GM21737 (cell line): ENCODE results near the gene BLTP3B.
A peak's percentile ranks its signal among the peaks of the same experiment; 100 is the strongest.

Experiments
- ATAC-seq: cut with Tn5 transposase; IDR thresholded peaks from one replicate; pipeline ENCODE4 v1.9.1; 2021; ENCODE audit warnings: mild to moderate bottlenecking, moderate library complexity; ENCODE audit not compliant: unreplicated experiment

Gene BLTP3B

GRCh38 chr12:100164153-100164704 is 21.6 kb upstream of the BLTP3B start:
- ATAC-seq, result no peak

- ATAC-seq, result peak; percentile 100
Observed at GRCh38 chr12:100163416-100164152, 20.9 kb upstream of the BLTP3B start.

DNA sequence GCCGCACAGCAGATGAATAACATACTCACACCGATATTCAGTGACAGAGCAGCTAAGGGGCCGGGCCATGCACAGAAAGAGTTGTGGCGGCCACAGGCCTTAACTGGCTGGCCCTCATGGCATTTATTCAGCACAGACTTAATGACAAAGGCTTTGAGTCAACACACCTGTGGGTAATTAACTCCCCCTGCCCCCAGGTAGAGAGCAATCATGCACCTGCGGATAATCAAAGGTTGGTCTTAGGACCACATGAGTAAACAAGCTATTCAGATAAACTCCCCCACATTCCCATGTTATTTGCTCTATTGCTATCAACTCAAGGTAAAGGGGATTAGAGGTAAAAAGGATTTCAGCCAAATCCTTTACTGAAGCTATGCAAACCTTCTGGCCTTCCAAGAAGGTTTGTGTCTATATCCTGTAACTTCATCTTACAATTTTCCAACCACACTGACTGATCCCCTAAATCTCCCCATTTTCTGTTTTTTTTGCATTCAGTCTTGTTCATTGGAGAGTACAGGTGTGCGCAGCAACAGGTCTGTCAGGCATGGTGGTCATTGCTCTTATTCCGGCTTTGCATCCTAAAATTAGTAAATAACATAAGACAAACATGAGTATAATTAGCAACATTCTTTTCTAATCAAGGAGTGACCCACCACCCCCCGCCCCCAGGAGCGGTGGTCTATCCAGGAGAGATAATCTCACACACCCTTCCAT is 16.9 kb upstream of the BLTP3B start:
- no peak for ATAC-seq

GRCh38 chr12:100158535-100158934 is 15.9 kb upstream of the BLTP3B start:
- ATAC-seq, result no peak

DNA sequence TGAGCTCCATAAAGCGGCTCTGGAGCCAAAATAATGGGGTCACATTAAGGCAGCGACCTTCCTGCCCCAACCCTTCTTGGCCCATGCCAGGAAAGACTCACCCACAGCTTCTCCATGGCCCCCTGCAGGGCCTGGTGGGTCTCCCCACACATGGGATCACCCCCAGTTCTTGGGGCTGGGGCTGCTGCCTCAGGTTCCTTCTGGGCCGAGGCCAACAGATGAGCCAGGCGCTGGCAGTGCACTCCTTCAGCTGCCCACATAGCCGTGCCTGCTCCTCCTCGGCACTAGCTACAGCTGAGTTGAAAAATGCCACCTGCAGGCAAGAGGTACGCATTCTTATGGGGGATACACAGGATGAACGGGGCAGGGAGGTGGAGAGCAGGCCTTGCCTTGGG is 14.8 kb upstream of the BLTP3B start:
- no peak for ATAC-seq

DNA sequence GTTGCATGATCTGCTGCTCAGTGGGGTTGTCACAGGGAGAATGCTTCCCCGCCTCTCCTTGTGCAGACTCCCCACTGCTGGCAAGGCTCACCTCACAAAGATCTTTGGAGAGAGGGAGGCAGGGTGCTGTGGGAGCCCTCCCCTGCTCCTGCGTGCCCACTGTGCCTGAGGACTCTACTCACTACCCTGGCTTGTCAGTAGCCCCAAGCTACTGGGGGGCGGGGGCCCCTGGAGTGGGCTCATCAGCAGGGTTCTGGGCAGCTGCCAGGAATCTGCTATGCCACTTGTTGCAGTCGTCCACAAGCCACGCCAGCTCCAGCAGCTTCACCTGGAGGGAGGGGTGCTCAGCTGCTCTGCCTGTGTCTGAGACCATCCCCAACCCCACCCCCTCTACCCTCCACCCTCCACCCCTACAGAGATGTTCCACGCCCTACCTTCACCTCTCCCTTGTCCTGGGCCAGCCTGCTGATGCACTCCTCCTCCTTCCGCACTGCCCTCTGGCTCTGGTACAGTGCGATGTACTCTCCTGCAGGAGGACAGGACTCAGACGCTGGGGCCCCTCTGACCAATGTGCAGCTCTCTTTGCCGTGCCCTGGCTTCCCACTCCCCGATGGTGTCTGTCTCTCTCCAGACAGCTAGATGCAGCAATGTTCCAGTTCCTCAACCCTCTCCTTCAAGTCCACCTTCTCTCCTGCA is 14.2 kb upstream of the BLTP3B start:
- no peak for ATAC-seq

- ATAC-seq, result peak; percentile 66
Observed at GRCh38 chr12:100154474-100155247, 12.0 kb upstream of the BLTP3B start.

- no peak for ATAC-seq
Observed at GRCh38 chr12:100153131-100153530, 10.5 kb upstream of the BLTP3B start.

- no peak for ATAC-seq
Observed at GRCh38 chr12:100151769-100152168, 9.1 kb upstream of the BLTP3B start.

DNA sequence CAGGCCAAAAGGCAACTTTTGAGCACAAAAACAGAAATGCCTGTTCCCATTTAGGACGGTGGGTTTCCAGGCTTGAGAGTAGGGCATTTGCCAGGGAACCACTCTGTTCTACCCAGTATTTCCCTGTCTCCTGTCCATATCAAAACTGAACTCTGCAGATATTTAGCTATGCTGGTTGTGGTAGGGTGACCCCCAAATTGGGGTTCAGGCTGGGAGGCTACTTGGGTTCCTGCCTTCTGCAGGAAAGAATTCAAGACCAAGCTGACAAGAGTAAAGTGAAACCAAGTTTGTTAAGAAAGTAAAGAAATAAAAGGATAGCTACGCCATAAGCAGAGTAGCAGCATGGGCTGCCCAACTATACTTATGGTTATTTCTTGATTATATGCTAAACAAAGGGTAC is 3.6 kb upstream of the BLTP3B start:
- ATAC-seq, result no peak

- no peak for ATAC-seq
Observed at GRCh38 chr12:100145643-100146042, 3.0 kb upstream of the BLTP3B start.

DNA sequence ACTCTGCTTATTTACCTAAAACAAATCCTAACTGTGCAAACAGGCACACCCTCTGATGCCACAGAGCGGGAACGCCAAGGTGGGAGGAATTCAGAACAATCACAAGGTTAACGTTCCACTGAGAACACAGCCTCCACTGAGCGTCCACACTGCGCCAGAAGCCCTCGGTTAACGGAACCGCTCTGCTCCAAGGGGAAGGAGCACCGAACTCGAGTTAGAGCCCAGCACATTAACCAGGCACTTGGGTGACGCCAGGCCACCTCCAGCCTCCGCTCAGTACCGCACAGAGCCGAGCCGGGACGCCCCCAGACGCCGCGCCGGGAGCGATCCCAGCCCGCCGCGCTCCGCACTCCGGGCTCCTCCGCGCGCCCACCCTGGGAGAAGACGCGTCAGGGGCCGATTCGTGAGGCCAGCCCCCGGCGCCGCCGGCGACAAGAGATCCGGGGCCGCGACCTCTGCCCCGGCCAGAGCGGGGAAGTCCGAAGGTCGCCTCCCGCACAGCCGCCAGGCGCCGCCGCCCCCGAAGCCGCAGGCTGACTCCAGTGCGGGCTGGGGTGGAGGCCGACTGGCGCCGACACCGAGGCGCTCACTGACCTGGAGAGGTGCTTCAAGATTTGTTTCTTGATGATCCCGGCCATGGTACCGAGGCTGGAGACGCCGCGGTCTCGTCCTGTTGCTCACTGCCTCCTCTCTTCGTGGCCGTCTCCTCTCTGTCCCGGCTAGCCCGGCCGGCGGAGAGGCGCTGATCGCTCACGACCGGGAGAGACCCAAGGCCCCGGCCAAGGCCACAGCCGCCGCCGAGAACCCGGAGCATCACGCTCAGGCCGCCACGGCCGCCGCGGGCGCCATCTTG is 450 bp downstream of the BLTP3B start:
- ATAC-seq, result peak; percentile 45

DNA sequence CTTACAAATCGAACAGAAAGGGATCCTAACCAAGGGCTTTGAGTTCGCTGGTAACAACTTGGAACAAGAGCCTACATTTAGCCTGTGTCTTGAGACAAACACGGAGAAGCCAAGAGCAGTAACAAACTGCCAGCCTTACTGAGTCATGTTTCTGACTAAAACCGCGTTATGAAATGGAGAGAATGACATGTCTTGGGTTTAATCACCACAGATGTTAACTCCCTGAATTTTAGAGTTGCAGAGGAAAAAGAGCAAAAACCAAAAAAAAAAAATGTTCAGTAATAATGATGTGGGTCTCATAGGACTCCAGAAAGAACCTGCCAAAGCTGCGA is 1.0 kb downstream of the BLTP3B start:
- ATAC-seq, result peak; percentile 15

DNA sequence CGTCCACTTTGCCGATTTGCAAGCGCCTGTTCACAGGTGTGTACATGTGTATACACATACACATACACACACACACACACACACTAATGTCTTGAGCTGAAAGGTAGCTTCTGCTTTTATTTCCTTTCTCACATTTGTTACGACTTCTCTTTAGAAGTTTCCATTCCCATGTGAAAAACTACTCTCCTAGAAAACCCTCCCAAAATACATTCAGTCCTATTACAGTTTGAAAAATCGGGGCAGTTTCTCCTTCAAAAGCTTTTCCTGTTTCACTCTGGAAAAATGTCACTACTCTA is 3.9 kb downstream of the BLTP3B start:
- ATAC-seq, result no peak

- ATAC-seq, result no peak
Observed at GRCh38 chr12:100138048-100138802, 4.4 kb downstream of the BLTP3B start.

- no peak for ATAC-seq
Observed at GRCh38 chr12:100133200-100133599, 9.5 kb downstream of the BLTP3B start.

- no peak for ATAC-seq
Observed at GRCh38 chr12:100128512-100128908, 14.2 kb downstream of the BLTP3B start.

DNA sequence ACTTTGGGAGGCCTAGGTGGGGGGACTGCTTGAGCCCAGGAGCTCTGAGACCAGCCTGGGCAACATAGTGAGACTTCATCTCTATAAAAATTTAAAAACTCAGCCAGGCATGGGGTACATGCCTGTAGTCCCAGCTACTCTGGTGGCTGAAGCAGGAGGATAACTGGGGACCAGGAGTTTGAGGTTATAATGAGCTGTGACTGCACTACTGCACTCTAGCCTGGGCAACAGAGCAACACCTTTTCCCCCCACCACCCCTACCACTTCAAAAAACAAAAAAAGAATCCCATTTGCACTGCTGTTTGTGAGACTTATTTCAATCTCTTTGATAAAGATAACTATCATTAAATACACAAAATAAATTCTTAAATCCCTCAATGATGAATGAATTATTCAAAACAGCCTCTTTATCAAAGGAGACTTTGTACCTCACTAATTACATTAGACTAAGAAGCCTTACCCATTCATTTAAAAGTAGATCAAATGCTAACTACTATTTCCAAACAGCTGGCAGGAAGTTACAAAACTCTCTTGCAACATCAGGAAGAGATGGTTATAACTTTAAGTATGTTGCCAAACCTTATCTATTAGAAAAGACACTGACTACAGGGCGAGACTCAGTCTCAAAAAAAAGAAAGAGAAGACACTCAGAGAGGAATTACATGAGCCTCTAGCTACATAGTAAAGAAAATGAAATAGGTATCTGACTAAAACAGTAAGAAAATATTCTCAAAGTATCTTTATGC is 14.7 kb downstream of the BLTP3B start:
- ATAC-seq, result no peak
